Skeletal muscle satellite cell (primary cell): Measurements from ENCODE around the gene DACT3.

Source experiments
- H3K27me3 ChIP-seq: 2 replicates; pipeline ENCODE4 v1.7.0; 2013; ENCODE audit warnings: low read length; ENCODE audit not compliant: control insufficient read depth, insufficient read depth
- H3K36me3 ChIP-seq: 2 replicates; pipeline ENCODE4 v1.7.0; 2013; ENCODE audit warnings: mild to moderate bottlenecking, control low read depth, low read length; ENCODE audit not compliant: insufficient read depth
- H3K4me1 ChIP-seq: 2 replicates; pipeline ENCODE4 v1.7.0; 2013; ENCODE audit warnings: low read length; ENCODE audit not compliant: control insufficient read depth, insufficient read depth
- H3K4me2 ChIP-seq: 2 replicates; pipeline ENCODE4 v1.7.0; 2013; ENCODE audit warnings: mild to moderate bottlenecking, low read length
- H3K4me3 ChIP-seq: 2 replicates; pipeline ENCODE4 v1.7.0; 2013; ENCODE audit warnings: low read length
- H3K9ac ChIP-seq: 2 replicates; pipeline ENCODE4 v1.7.0; 2013; ENCODE audit warnings: mild to moderate bottlenecking, low read depth, low read length, moderate library complexity
- H3K9me3 ChIP-seq: replicated peaks from 2 replicates; pipeline ENCODE4 v1.7.0; 2013; ENCODE audit warnings: mild to moderate bottlenecking, control low read depth, low read length

The DACT3 gene

GRCh38 chr19:46617601-46618000 lies 43.4 kb downstream of the DACT3 start:
- peaks cover 6% of the 10 kb centered on the region for H3K27me3 ChIP-seq
- H3K36me3 ChIP-seq, result no peaks in the 10 kb centered on the region
- H3K9ac ChIP-seq, result no peak overlapping the region
- no peak overlapping the region for H3K4me3 ChIP-seq
- no peaks in the 10 kb centered on the region for H3K9me3 ChIP-seq
- peaks cover 20% of the 10 kb centered on the region for H3K4me1 ChIP-seq
- no peak overlapping the region for H3K4me2 ChIP-seq

- H3K9ac ChIP-seq, result no peak overlapping the region
- peak overlapping the region; percentile 51 for H3K4me2 ChIP-seq
- no peaks in the 10 kb centered on the region for H3K9me3 ChIP-seq
- no peak overlapping the region for H3K4me3 ChIP-seq
- H3K36me3 ChIP-seq, result no peaks in the 10 kb centered on the region
- peaks cover 6% of the 10 kb centered on the region for H3K27me3 ChIP-seq
- H3K4me1 ChIP-seq, result peaks cover 20% of the 10 kb centered on the region
Observed at GRCh38 chr19:46616631-46617322, 44.2 kb downstream of the DACT3 start.

DNA sequence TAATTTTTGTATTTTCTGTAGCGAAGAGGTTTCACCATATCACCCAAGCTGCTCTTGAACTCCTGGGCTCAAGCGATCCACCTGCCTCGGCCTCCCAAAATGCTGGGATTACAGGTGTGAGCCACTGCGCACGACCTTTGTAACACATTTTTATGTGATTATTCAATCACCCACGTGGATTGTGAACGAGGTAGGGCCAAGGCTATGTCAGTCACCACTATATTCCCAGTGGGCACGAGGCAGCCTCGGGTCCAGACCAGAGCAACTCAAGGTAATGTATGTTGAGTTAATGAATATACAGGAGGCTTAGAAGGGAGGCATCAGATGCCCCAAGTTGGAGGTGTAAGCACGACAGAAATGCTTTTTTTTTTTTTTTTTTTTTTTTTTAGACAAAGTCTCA lies 45.0 kb downstream of the DACT3 start:
- no peak overlapping the region for H3K9ac ChIP-seq
- peaks cover under 1% of the 10 kb centered on the region for H3K36me3 ChIP-seq
- no peak overlapping the region for H3K4me3 ChIP-seq
- no peak overlapping the region for H3K4me2 ChIP-seq
- H3K9me3 ChIP-seq, result no peaks in the 10 kb centered on the region
- peaks cover under 1% of the 10 kb centered on the region for H3K27me3 ChIP-seq
- peaks cover 14% of the 10 kb centered on the region for H3K4me1 ChIP-seq

DNA sequence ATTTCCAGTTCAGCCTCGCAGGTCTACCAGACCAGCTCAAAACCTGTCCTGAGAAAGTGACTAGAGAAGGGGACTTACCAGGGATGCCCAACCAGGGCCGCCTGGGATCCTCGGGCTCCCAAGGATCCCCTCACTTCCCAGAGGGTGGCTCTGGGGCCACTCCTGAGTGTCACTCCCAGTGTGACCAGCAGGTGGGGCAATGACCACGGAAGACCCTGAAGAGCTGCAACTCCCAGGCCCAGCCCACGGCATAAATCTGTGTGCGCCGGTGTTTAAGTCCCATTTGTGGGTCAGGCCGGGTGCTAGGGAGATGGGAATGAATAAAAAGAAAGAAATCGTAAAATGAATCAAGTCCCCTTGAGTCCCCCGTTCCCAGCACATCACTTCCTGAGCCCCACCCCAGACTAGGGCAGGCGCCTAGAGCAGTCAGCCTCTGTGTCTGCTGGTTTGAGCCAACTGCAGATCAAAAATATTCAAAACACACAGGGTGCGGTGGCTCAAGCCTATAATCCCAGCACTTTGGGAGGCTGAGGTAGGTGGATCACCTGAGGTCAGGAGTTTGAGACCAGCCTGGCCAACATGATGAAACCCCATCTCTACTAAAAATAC lies 46.8 kb downstream of the DACT3 start:
- Histone ChIP-seq H3K27me3 (no peaks in the 10 kb centered on the region), H3K4me1 (peaks cover 9% of the 10 kb centered on the region), H3K9me3 (no peaks in the 10 kb centered on the region), H3K9ac (no peak overlapping the region), H3K4me2 (no peak overlapping the region), H3K4me3 (no peak overlapping the region), H3K36me3 (peaks cover 16% of the 10 kb centered on the region)

GRCh38 chr19:46613525-46613924 lies 47.5 kb downstream of the DACT3 start:
- Histone ChIP-seq H3K9ac (no peak overlapping the region), H3K4me1 (peaks cover 9% of the 10 kb centered on the region), H3K27me3 (no peaks in the 10 kb centered on the region), H3K4me3 (no peak overlapping the region), H3K9me3 (no peaks in the 10 kb centered on the region), H3K36me3 (peaks cover 23% of the 10 kb centered on the region), H3K4me2 (no peak overlapping the region)

DNA sequence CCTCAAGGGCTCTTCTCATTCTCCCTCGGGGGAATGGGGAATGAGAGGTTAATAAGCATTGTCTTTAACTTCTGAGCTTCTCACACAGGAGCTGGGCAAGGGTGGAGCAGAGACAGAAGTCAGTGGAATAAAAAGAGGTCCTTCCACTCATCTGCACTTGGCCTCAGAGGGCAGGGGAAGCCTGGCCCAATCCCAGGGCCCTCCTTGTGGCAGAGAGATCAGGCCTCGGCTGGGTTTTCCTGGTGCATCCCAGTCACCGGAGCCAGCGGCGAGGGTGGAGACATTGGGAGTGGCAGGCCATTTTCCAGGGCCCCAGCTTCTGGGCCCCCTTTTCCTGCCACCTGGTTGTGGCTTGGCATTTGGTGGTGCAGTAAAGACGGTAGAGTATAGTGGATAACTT lies 49.2 kb downstream of the DACT3 start:
- no peaks in the 10 kb centered on the region for H3K27me3 ChIP-seq
- H3K4me3 ChIP-seq, result no peak overlapping the region
- H3K4me1 ChIP-seq, result peaks cover 4% of the 10 kb centered on the region
- peaks cover 41% of the 10 kb centered on the region for H3K36me3 ChIP-seq
- H3K4me2 ChIP-seq, result no peak overlapping the region
- no peak overlapping the region for H3K9ac ChIP-seq
- no peaks in the 10 kb centered on the region for H3K9me3 ChIP-seq

DNA sequence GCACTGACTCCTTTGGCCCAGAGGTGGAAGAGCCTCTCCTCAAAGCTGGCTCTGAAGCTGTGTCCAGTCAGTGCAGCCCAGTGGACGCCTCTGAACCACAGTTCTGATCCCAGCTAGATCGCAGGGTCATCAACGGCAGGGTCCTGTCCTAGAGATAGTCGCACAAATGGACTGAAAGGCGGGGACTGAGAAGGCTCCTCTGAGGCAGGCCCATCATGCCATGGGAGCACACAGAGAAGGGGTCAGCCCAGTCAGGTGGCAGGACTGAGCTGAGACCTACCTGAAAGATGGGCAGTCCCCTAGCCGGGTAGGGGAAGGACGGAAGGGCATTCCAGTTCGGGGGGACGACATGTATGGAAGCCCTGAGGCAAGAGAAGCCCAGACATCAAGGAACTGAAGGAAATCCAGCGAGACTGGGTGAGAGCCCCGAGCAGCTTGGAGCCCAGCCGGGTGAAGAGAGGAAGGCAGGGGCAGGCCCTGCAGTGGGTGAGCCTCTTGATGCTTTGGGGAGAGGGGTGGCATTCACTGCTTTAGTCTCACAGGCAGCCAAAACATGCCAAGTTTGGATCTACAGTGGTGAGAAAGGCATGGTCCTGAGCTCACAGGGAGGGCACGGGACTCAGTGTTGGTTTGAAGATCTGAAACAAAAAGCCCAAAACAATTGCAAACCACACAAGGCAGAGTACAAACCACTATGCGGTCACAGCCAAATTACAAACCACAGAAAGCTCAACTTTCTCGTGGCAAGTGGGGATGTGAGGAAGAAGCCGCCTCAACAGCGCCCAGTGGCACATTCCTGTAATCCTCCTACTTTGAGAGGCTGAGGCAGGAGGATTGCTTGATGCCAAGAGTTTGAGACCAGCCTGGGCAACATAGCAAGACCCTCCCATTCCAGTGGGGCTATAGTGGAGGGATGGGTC lies 49.9 kb downstream of the DACT3 start:
- H3K9me3 ChIP-seq, result no peaks in the 10 kb centered on the region
- H3K4me2 ChIP-seq, result no peak overlapping the region
- peaks cover 47% of the 10 kb centered on the region for H3K36me3 ChIP-seq
- H3K9ac ChIP-seq, result no peak overlapping the region
- H3K4me3 ChIP-seq, result no peak overlapping the region
- no peaks in the 10 kb centered on the region for H3K4me1 ChIP-seq
- H3K27me3 ChIP-seq, result no peaks in the 10 kb centered on the region

- Histone ChIP-seq H3K36me3 (peaks cover 54% of the 10 kb centered on the region), H3K9ac (no peak overlapping the region), H3K9me3 (no peaks in the 10 kb centered on the region), H3K27me3 (no peaks in the 10 kb centered on the region), H3K4me1 (no peaks in the 10 kb centered on the region), H3K4me3 (no peak overlapping the region), H3K4me2 (no peak overlapping the region)
Observed at GRCh38 chr19:46610413-46610775, 50.6 kb downstream of the DACT3 start.

DNA sequence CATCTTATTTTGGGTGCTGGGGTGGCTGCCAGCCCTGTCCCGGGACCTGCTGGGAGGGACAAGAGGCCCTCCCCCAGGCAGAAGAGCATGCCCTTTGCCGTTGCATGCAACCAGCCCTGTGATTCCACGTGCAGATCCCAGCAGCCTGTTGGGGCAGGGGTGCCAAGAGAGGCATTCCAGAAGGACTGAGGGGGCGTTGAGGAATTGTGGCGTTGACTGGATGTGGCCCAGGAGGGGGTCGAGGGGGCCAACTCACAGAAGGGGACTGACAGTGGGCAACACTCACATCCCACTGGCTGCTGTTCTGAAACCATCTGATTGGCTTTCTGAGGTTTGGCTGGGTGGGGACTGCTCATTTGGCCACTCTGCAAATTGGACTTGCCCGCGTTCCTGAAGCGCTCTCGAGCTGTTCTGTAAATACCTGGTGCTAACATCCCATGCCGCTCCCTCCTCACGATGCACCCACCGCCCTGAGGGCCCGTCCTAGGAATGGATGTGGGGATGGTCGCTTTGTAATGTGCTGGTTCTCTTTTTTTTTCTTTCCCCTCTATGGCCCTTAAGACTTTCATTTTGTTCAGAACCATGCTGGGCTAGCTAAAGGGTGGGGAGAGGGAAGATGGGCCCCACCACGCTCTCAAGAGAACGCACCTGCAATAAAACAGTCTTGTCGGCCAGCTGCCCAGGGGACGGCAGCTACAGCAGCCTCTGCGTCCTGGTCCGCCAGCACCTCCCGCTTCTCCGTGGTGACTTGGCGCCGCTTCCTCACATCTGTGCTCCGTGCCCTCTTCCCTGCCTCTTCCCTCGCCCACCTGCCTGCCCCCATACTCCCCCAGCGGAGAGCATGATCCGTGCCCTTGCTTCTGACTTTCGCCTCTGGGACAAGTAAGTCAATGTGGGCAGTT lies 51.2 kb downstream of the DACT3 start:
- H3K4me2 ChIP-seq, result no peak overlapping the region
- peaks cover 60% of the 10 kb centered on the region for H3K36me3 ChIP-seq
- H3K4me3 ChIP-seq, result no peak overlapping the region
- peaks cover 6% of the 10 kb centered on the region for H3K4me1 ChIP-seq
- no peaks in the 10 kb centered on the region for H3K9me3 ChIP-seq
- no peak overlapping the region for H3K9ac ChIP-seq
- H3K27me3 ChIP-seq, result no peaks in the 10 kb centered on the region

GRCh38 chr19:46608581-46609345 lies 52.2 kb downstream of the DACT3 start:
- no peak overlapping the region for H3K4me2 ChIP-seq
- H3K4me1 ChIP-seq, result peaks cover 14% of the 10 kb centered on the region
- peaks cover 60% of the 10 kb centered on the region for H3K36me3 ChIP-seq
- H3K27me3 ChIP-seq, result no peaks in the 10 kb centered on the region
- no peaks in the 10 kb centered on the region for H3K9me3 ChIP-seq
- no peak overlapping the region for H3K9ac ChIP-seq
- H3K4me3 ChIP-seq, result no peak overlapping the region
